Measurements from ENCODE around the gene PLCB2.

- TF ChIP-seq ATF2 (tag by site-specific recombination; IDR thresholded peaks at IDR 0.05; ENCODE audit: low read depth) = no peak
- TF ChIP-seq CTCF (tag by site-specific recombination; IDR thresholded peaks at IDR 0.05) = no peak
Observed at GRCh38 chr15:40331026-40331425, 23.3 kb upstream of the PLCB2 start.
